ENCODE results near the gene DYNC1H1. TPM values are rescaled to one million over a fixed set of nuclear protein-coding genes. Genes with fewer than 3 reads are reported as not detected.
"Not testable (repeated sequence)": the region's sequence is repeated elsewhere in the genome, so short reads cannot be mapped to it uniquely, and the experiment has no call there.

DYNC1H1 gene
- total RNA-seq, 4 donors from 2014 or later: 606 to 1,020 (median 666) TPM

- no peak overlapping the region for H3K4me3 ChIP-seq
- H3K27ac ChIP-seq: no peak overlapping the region
- TF ChIP-seq EP300 (IDR thresholded peaks at IDR 0.05) (no peak), POLR2A (IDR thresholded peaks at IDR 0.05) (no peak), POLR2AphosphoS5 (IDR thresholded peaks at IDR 0.05) (no peak), CTCF (IDR thresholded peaks at IDR 0.05) (no peak)
- peaks cover 9 to 79% of the 10 kb centered on the region in 2 donors for H3K36me3 ChIP-seq
- H3K4me1 ChIP-seq: peaks cover 0 to 42% (median 13%) of the 10 kb centered on the region in 3 donors
- no peak for ATAC-seq
- 71 to 73% methylated on average over 6 to 14 of the region's 14 CpGs for WGBS, 2 donors (ENCODE audit: low coverage in 1 of 2)
- no peaks in the 10 kb centered on the region for H3K27me3 ChIP-seq
- no peaks in the 10 kb centered on the region for H3K9me3 ChIP-seq
Observed at GRCh38 chr14:102080183-102081080, 116.1 kb downstream of the DYNC1H1 start.

- Histone ChIP-seq H3K36me3 (peaks cover 9 to 85% of the 10 kb centered on the region in 2 donors), H3K27me3 (no peaks in the 10 kb centered on the region), H3K4me1 (peaks cover 0 to 48% (median 16%) of the 10 kb centered on the region in 3 donors), H3K4me3 (no peak overlapping the region), H3K9me3 (no peaks in the 10 kb centered on the region), H3K27ac (peak overlapping the region in 1 of 4 donors; percentile 7)
- WGBS, 2 donors (ENCODE audit: low coverage in 1 of 2): 73 to 81% methylated on average over 7 of the region's 7 CpGs
- ATAC-seq: no peak
- TF ChIP-seq CTCF (IDR thresholded peaks at IDR 0.05): no peak
- TF ChIP-seq POLR2AphosphoS5 (IDR thresholded peaks at IDR 0.05): no peak
- TF ChIP-seq POLR2A (IDR thresholded peaks at IDR 0.05): no peak
- no peak for TF ChIP-seq EP300 (IDR thresholded peaks at IDR 0.05)
Observed at GRCh38 chr14:102081231-102082080, 117.1 kb downstream of the DYNC1H1 start.

- Histone ChIP-seq H3K4me1 (peaks cover 0 to 66% (median 16%) of the 10 kb centered on the region in 3 donors), H3K27ac (peak overlapping the region in 1 of 4 donors; percentile 100), H3K36me3 (peaks cover 9 to 65% of the 10 kb centered on the region in 2 donors)
- not testable (repeated sequence) for ATAC-seq, H3K27me3 ChIP-seq, H3K4me3 ChIP-seq, H3K9me3 ChIP-seq
- 75 to 77% methylated on average over 4 of the region's 5 CpGs for WGBS, 2 donors (ENCODE audit: low coverage in 1 of 2)
Observed at GRCh38 chr14:102084522-102084921, 120.1 kb downstream of the DYNC1H1 start.

GRCh38 chr14:102084931-102085330, 120.6 kb downstream of the DYNC1H1 start:
- H3K9me3 ChIP-seq: no peaks in the 10 kb centered on the region
- peaks cover 9 to 60% of the 10 kb centered on the region in 2 donors for H3K36me3 ChIP-seq
- H3K4me3 ChIP-seq: peak overlapping the region in 1 of 2 donors; percentile 96
- peak overlapping the region in 2 of 4 donors; percentile 100 for H3K27ac ChIP-seq
- no peaks in the 10 kb centered on the region for H3K27me3 ChIP-seq
- TF ChIP-seq POLR2AphosphoS5 (IDR thresholded peaks at IDR 0.05) (no peak), POLR2A (IDR thresholded peaks at IDR 0.05) (no peak), EP300 (IDR thresholded peaks at IDR 0.05) (no peak), CTCF (IDR thresholded peaks at IDR 0.05) (no peak)
- whole genome bisulfite sequencing, 2 donors (ENCODE audit: low coverage in 1 of 2): 85 to 92% methylated on average over 6 of the region's 6 CpGs
- peaks cover 0 to 66% (median 16%) of the 10 kb centered on the region in 3 donors for H3K4me1 ChIP-seq
- ATAC-seq: no peak

GRCh38 chr14:102085488-102085887, 121.1 kb downstream of the DYNC1H1 start:
- H3K36me3 ChIP-seq: peaks cover 9 to 55% of the 10 kb centered on the region in 2 donors
- no peak for ATAC-seq
- no peak for TF ChIP-seq POLR2A (IDR thresholded peaks at IDR 0.05)
- TF ChIP-seq CTCF (IDR thresholded peaks at IDR 0.05): no peak
- no peak for TF ChIP-seq POLR2AphosphoS5 (IDR thresholded peaks at IDR 0.05)
- peak overlapping the region in 3 of 4 donors; percentile 100 for H3K27ac ChIP-seq
- peaks cover 0 to 66% (median 16%) of the 10 kb centered on the region in 3 donors for H3K4me1 ChIP-seq
- no peaks in the 10 kb centered on the region for H3K9me3 ChIP-seq
- peak overlapping the region; percentile 59 to 96 for H3K4me3 ChIP-seq
- 29 to 80% methylated on average over 1 to 10 of the region's 10 CpGs for WGBS, 2 donors (ENCODE audit: low coverage in 1 of 2)
- H3K27me3 ChIP-seq: no peaks in the 10 kb centered on the region

Data from gastroesophageal sphincter (tissue), 4 donors.